ENCODE results near the gene SSX2. TPM values are rescaled to one million over a fixed set of nuclear protein-coding genes. Genes with fewer than 3 reads are reported as not detected.
"Not testable (repeated sequence)": the region's sequence is repeated elsewhere in the genome, so short reads cannot be mapped to it uniquely, and the experiment has no call there.

The SSX2 gene
- not detected in 2 replicates for total RNA-seq (2014; rRNA removed; shearing (Covaris generic))
- not detected in 2 replicates for total RNA-seq (2022)
- Bru-seq, nascent RNA = not detected
- BruChase-seq, experiment 1, labeled RNA remaining after a 6-hour chase = not detected
- BruChase-seq, experiment 2, labeled RNA remaining after a 2-hour chase = not detected
- long read RNA-seq = 0 reads

- H3K79me2 ChIP-seq (ENCODE audit: insufficient read depth, low read depth, low read length); H2AFZ ChIP-seq (ENCODE audit: low read length); H3K4me2 ChIP-seq (ENCODE audit: low read length); POLR2A ChIA-PET; H3K9me3 ChIP-seq (ENCODE audit: low read length); BruUV-seq (replicated peaks); H3K4me3 ChIP-seq (ENCODE audit: low read depth, low read length, poor library complexity, severe bottlenecking); DNase-seq (ENCODE audit: low spot score); H3K36me3 ChIP-seq (ENCODE audit: insufficient read depth, low read length); H4K20me1 ChIP-seq (ENCODE audit: insufficient read depth, low read length); H3K4me1 ChIP-seq (ENCODE audit: insufficient read depth, low read length, poor library complexity, severe bottlenecking); H3K27ac ChIP-seq (ENCODE audit: low read depth, low read length, poor library complexity, severe bottlenecking); CTCF ChIA-PET (ENCODE audit: unreplicated experiment); intact Hi-C loops (cut with micrococcal nuclease; ENCODE audit: unreplicated experiment); H3K9me2 ChIP-seq (ENCODE audit: insufficient read depth, low read length): not testable (repeated sequence)
Measured at GRCh38 chrX:52707078-52707477, at the start of gene SSX2. Gene SSX2 (minus strand): TSS chrX:52707178. CDS start chrX:52705749, 1,429 bp downstream.

- H4K20me1 ChIP-seq (ENCODE audit: insufficient read depth, low read length); BruUV-seq (replicated peaks); H3K36me3 ChIP-seq (ENCODE audit: insufficient read depth, low read length); POLR2A ChIA-PET; H3K9me3 ChIP-seq (ENCODE audit: low read length); H3K27ac ChIP-seq (ENCODE audit: low read depth, low read length, poor library complexity, severe bottlenecking); H3K79me2 ChIP-seq (ENCODE audit: insufficient read depth, low read depth, low read length); H3K4me3 ChIP-seq (ENCODE audit: low read depth, low read length, poor library complexity, severe bottlenecking); CTCF ChIA-PET (ENCODE audit: unreplicated experiment); H3K9me2 ChIP-seq (ENCODE audit: insufficient read depth, low read length); DNase-seq (ENCODE audit: low spot score); H2AFZ ChIP-seq (ENCODE audit: low read length); intact Hi-C loops (cut with micrococcal nuclease; ENCODE audit: unreplicated experiment); H3K4me2 ChIP-seq (ENCODE audit: low read length); H3K4me1 ChIP-seq (ENCODE audit: insufficient read depth, low read length, poor library complexity, severe bottlenecking): not testable (repeated sequence)
Measured at GRCh38 chrX:52750952-52751351, 44.0 kb upstream of the SSX2 start, which contains the start of gene SSX2B. Gene SSX2B (plus strand): TSS chrX:52751252. CDS start chrX:52752681, 1,429 bp downstream.

GRCh38 chrX:52692034-52692433 is 14.9 kb downstream of the SSX2 start:
- H3K4me2 ChIP-seq (ENCODE audit: low read length); H3K27ac ChIP-seq (ENCODE audit: low read depth, low read length, poor library complexity, severe bottlenecking); H3K9me2 ChIP-seq (ENCODE audit: insufficient read depth, low read length); H4K20me1 ChIP-seq (ENCODE audit: insufficient read depth, low read length); POLR2A ChIA-PET; H2AFZ ChIP-seq (ENCODE audit: low read length); H3K79me2 ChIP-seq (ENCODE audit: insufficient read depth, low read depth, low read length); H3K36me3 ChIP-seq (ENCODE audit: insufficient read depth, low read length); BruUV-seq (replicated peaks); DNase-seq (ENCODE audit: low spot score); H3K4me3 ChIP-seq (ENCODE audit: low read depth, low read length, poor library complexity, severe bottlenecking); H3K4me1 ChIP-seq (ENCODE audit: insufficient read depth, low read length, poor library complexity, severe bottlenecking); H3K9me3 ChIP-seq (ENCODE audit: low read length); CTCF ChIA-PET (ENCODE audit: unreplicated experiment); intact Hi-C loops (cut with micrococcal nuclease; ENCODE audit: unreplicated experiment): not testable (repeated sequence)

GRCh38 chrX:52662218-52662617 is 44.8 kb downstream of the SSX2 start:
- DNase-seq (ENCODE audit: low spot score); BruUV-seq (replicated peaks); POLR2A ChIA-PET: not testable (repeated sequence)

GRCh38 chrX:52655475-52655874 is 51.5 kb downstream of the SSX2 start:
- H3K4me3 ChIP-seq (ENCODE audit: low read depth, low read length, poor library complexity, severe bottlenecking); H3K36me3 ChIP-seq (ENCODE audit: insufficient read depth, low read length); H3K9me3 ChIP-seq (ENCODE audit: low read length); CTCF ChIA-PET (ENCODE audit: unreplicated experiment); H2AFZ ChIP-seq (ENCODE audit: low read length); H3K27ac ChIP-seq (ENCODE audit: low read depth, low read length, poor library complexity, severe bottlenecking); H3K4me1 ChIP-seq (ENCODE audit: insufficient read depth, low read length, poor library complexity, severe bottlenecking); DNase-seq (ENCODE audit: low spot score); intact Hi-C loops (cut with micrococcal nuclease; ENCODE audit: unreplicated experiment); H3K79me2 ChIP-seq (ENCODE audit: insufficient read depth, low read depth, low read length); H4K20me1 ChIP-seq (ENCODE audit: insufficient read depth, low read length); BruUV-seq (replicated peaks); H3K9me2 ChIP-seq (ENCODE audit: insufficient read depth, low read length); POLR2A ChIA-PET; H3K4me2 ChIP-seq (ENCODE audit: low read length): not testable (repeated sequence)

More at GRCh38 chrX:52662218-52662617, 44.8 kb downstream of the SSX2 start:
- H3K79me2 ChIP-seq (ENCODE audit: insufficient read depth, low read depth, low read length); H3K4me3 ChIP-seq (ENCODE audit: low read depth, low read length, poor library complexity, severe bottlenecking); H3K4me2 ChIP-seq (ENCODE audit: low read length); H3K4me1 ChIP-seq (ENCODE audit: insufficient read depth, low read length, poor library complexity, severe bottlenecking); H3K27ac ChIP-seq (ENCODE audit: low read depth, low read length, poor library complexity, severe bottlenecking); H2AFZ ChIP-seq (ENCODE audit: low read length); H3K9me3 ChIP-seq (ENCODE audit: low read length); intact Hi-C loops (cut with micrococcal nuclease; ENCODE audit: unreplicated experiment); H3K36me3 ChIP-seq (ENCODE audit: insufficient read depth, low read length); H3K9me2 ChIP-seq (ENCODE audit: insufficient read depth, low read length); H4K20me1 ChIP-seq (ENCODE audit: insufficient read depth, low read length); CTCF ChIA-PET (ENCODE audit: unreplicated experiment): not testable (repeated sequence)

GRCh38 chrX:52654800-52655199 is 52.2 kb downstream of the SSX2 start, which contains the start of gene SSX7:
Gene SSX7 (minus strand): TSS chrX:52654900. CDS start chrX:52653472, 1,428 bp downstream.
- H3K27ac ChIP-seq (ENCODE audit: low read depth, low read length, poor library complexity, severe bottlenecking); H3K4me1 ChIP-seq (ENCODE audit: insufficient read depth, low read length, poor library complexity, severe bottlenecking); H2AFZ ChIP-seq (ENCODE audit: low read length); CTCF ChIA-PET (ENCODE audit: unreplicated experiment); BruUV-seq (replicated peaks); H3K36me3 ChIP-seq (ENCODE audit: insufficient read depth, low read length); H3K9me2 ChIP-seq (ENCODE audit: insufficient read depth, low read length); H3K79me2 ChIP-seq (ENCODE audit: insufficient read depth, low read depth, low read length); DNase-seq (ENCODE audit: low spot score); POLR2A ChIA-PET; H3K4me3 ChIP-seq (ENCODE audit: low read depth, low read length, poor library complexity, severe bottlenecking); H3K4me2 ChIP-seq (ENCODE audit: low read length); H4K20me1 ChIP-seq (ENCODE audit: insufficient read depth, low read length); H3K9me3 ChIP-seq (ENCODE audit: low read length); intact Hi-C loops (cut with micrococcal nuclease; ENCODE audit: unreplicated experiment): not testable (repeated sequence)

GRCh38 chrX:52650676-52651075 is 56.3 kb downstream of the SSX2 start:
- H3K4me1 ChIP-seq (ENCODE audit: insufficient read depth, low read length, poor library complexity, severe bottlenecking); H3K27ac ChIP-seq (ENCODE audit: low read depth, low read length, poor library complexity, severe bottlenecking); H3K36me3 ChIP-seq (ENCODE audit: insufficient read depth, low read length); H3K4me3 ChIP-seq (ENCODE audit: low read depth, low read length, poor library complexity, severe bottlenecking); intact Hi-C loops (cut with micrococcal nuclease; ENCODE audit: unreplicated experiment); H3K4me2 ChIP-seq (ENCODE audit: low read length); H2AFZ ChIP-seq (ENCODE audit: low read length); H3K79me2 ChIP-seq (ENCODE audit: insufficient read depth, low read depth, low read length); CTCF ChIA-PET (ENCODE audit: unreplicated experiment); H3K9me2 ChIP-seq (ENCODE audit: insufficient read depth, low read length); DNase-seq (ENCODE audit: low spot score); H3K9me3 ChIP-seq (ENCODE audit: low read length); BruUV-seq (replicated peaks); H4K20me1 ChIP-seq (ENCODE audit: insufficient read depth, low read length); POLR2A ChIA-PET: not testable (repeated sequence)
